B cell (primary cell): ENCODE results near the gene ATP8B3. TPM values are rescaled to one million over a fixed set of nuclear protein-coding genes. Genes with fewer than 3 reads are reported as not detected.

Experiments used
- ATAC-seq: fragments of 200-7000 bp; cut with Tn5 transposase; one replicate; pipeline ENCODE4 v1.10.0; 2021; ENCODE audit warnings: low read depth, mild to moderate bottlenecking, moderate number of reproducible peaks, moderate library complexity
- CTCF ChIA-PET: fragments of 350-600 bp; sonication (Branson Sonifier 250); formaldehyde crosslinking; loops from one replicate; lab custom pipeline; 2021; ENCODE audit warnings: antibody characterized with exemption, inconsistent platforms; lab: Charles Lee
- POLR2A ChIA-PET: fragments of 350-600 bp; sonication (Branson Sonifier 250); formaldehyde crosslinking; loops from one replicate; lab custom pipeline; 2021; ENCODE audit warnings: antibody characterized with exemption; lab: Charles Lee
- DNase-seq: peaks from one replicate; pipeline ENCODE4 v3.0.0; 2013
- H2AFZ ChIP-seq: 2 replicates; pipeline ENCODE4 v1.6.1; 2012; ENCODE audit warnings: mild to moderate bottlenecking, low read depth, low read length; ENCODE audit not compliant: insufficient read depth, poor library complexity, severe bottlenecking
- H3K27ac ChIP-seq, 2 donors: 1 replicate in 1 of 2; 2 replicates in 1 of 2; pipeline ENCODE4 v1.5.1; 2012 to 2013; ENCODE audit warnings: low read length in 2 of 2, mild to moderate bottlenecking in 2 of 2, moderate library complexity in 1 of 2
- H3K27me3 ChIP-seq, 4 experiments: fragments of 200-600 bp in 1 of 4; sonication (generic) in 1 of 4; replicated peaks in 1 of 4; 1 replicate in 2 of 4; 2 replicates in 2 of 4; pipeline versions ENCODE4 v1.6.1 to v1.7.0; 2013 to 2016; ENCODE audit warnings: low read length in 3 of 4, mild to moderate bottlenecking in 2 of 4, mixed read lengths in 1 of 4, moderate library complexity in 1 of 4; ENCODE audit not compliant: insufficient read depth in 4 of 4, control insufficient read depth in 3 of 4; ENCODE audit errors: control extremely low read depth in 1 of 4
- H3K36me3 ChIP-seq, 2 experiments: replicated peaks in 1 of 2; 1 replicate in 1 of 2; 2 replicates in 1 of 2; pipeline versions ENCODE4 v1.6.1 to v1.7.1; 2013; ENCODE audit warnings: low read length in 1 of 2; ENCODE audit not compliant: insufficient read depth in 2 of 2, control insufficient read depth in 1 of 2; ENCODE audit errors: control extremely low read depth in 1 of 2, extremely low read depth in 1 of 2
- H3K4me1 ChIP-seq, 2 donors: fragments of 200-600 bp in 1 of 2; sonication (generic) in 1 of 2; 1 replicate in 1 of 2; 2 replicates in 1 of 2; pipeline versions ENCODE4 v1.5.1 to v1.6.1; 2013 to 2017; ENCODE audit warnings: low read length in 2 of 2; ENCODE audit not compliant: control insufficient read depth in 2 of 2, insufficient read depth in 2 of 2
- H3K4me2 ChIP-seq: replicated peaks from 2 replicates; pipeline ENCODE3; 2012; ENCODE audit warnings: mild to moderate bottlenecking, low read depth, low read length; ENCODE audit not compliant: poor library complexity, severe bottlenecking
- H3K4me3 ChIP-seq, 5 experiments: fragments of 200-600 bp in 1 of 5; sonication (generic) in 1 of 5; 1 replicate in 3 of 5; 2 replicates in 2 of 5; pipeline versions ENCODE4 v1.5.1 to v1.7.0; 2011 to 2016; ENCODE audit warnings: low read length in 4 of 5, mild to moderate bottlenecking in 4 of 5, low read depth in 2 of 5, control low read depth in 1 of 5, moderate library complexity in 1 of 5; ENCODE audit not compliant: insufficient read depth in 1 of 5; ENCODE audit errors: control extremely low read depth in 1 of 5, extremely low read depth in 1 of 5
- H3K79me2 ChIP-seq: fragments of 200-600 bp; sonication (generic); one replicate; pipeline ENCODE4 v1.6.0; 2016; ENCODE audit warnings: low read length; ENCODE audit not compliant: control insufficient read depth, insufficient read depth
- H3K9ac ChIP-seq: fragments of 200-600 bp; sonication (generic); 2 replicates; pipeline ENCODE4 v1.6.1; 2017; ENCODE audit warnings: mild to moderate bottlenecking, low read length, moderate library complexity
- H3K9me3 ChIP-seq, 3 donors: one replicate each; pipeline versions ENCODE4 v1.6.1 to v1.7.1; 2013; ENCODE audit warnings: low read length in 2 of 3; ENCODE audit not compliant: control insufficient read depth in 2 of 3, insufficient read depth in 1 of 3; ENCODE audit errors: control extremely low read depth in 1 of 3
- H4K20me1 ChIP-seq: 2 replicates; pipeline ENCODE4 v1.6.0; 2012; ENCODE audit warnings: mild to moderate bottlenecking, low read length; ENCODE audit not compliant: insufficient read depth, control insufficient read depth, poor library complexity, severe bottlenecking
- H3K27ac Mint-ChIP-seq: one replicate; pipeline ENCODE4 v1.8.0; 2021; ENCODE audit warnings: mixed read lengths
- H3K27me3 Mint-ChIP-seq: one replicate; pipeline ENCODE4 v1.8.0; 2021; ENCODE audit warnings: mixed read lengths
- H3K4me1 Mint-ChIP-seq: one replicate; pipeline ENCODE4 v1.8.0; 2021; ENCODE audit warnings: mixed read lengths
- H3K4me3 Mint-ChIP-seq: one replicate; pipeline ENCODE4 v1.8.0; 2021; ENCODE audit warnings: mixed read lengths
- H3K9me3 Mint-ChIP-seq: one replicate; pipeline ENCODE4 v1.8.0; 2022; ENCODE audit warnings: mixed read lengths; ENCODE audit not compliant: insufficient read depth
- CTCF ChIP-seq: fragments of 200-600 bp; IDR thresholded peaks from one replicate; pipeline ENCODE4 v1.8.0; 2022; ENCODE audit warnings: antibody characterized with exemption, mild to moderate bottlenecking
- EZH2 ChIP-seq: IDR thresholded peaks from 2 replicates; pipeline ENCODE4 v1.6.1; 2012; ENCODE audit warnings: borderline replicate concordance, low read depth, mild to moderate bottlenecking, moderate library complexity, low read length; ENCODE audit not compliant: insufficient read depth, poor library complexity, severe bottlenecking
- WGBS: methylation state at CpG from one replicate; pipeline ENCODE4 v1.1.5; 2013; ENCODE audit warnings: missing lambda C conversion rate; ENCODE audit not compliant: insufficient coverage; 5-methylcytosine and 5-hydroxymethylcytosine counted together
- intact Hi-C: fragments of 100-400 bp; cut with micrococcal nuclease; formaldehyde crosslinking; loops from one replicate; pipeline ENCODE4 v1.10.0; 2022
- polyA plus RNA-seq: library from polyadenylated mRNA; depleted of rRNA; stranded (reverse); fragments of >200 nt; gene quantifications from 2 replicates; pipeline ENCODE4 v1.2.3, GENCODE V29; 2012
- total RNA-seq, 2 donors: library from RNA; stranded (reverse); fragments of 120-200 nt in 1 of 2; gene quantifications; 1 replicate in 1 of 2; 2 replicates in 1 of 2; pipeline versions ENCODE4 v1.2.3 to v1.2.4, GENCODE V29; 2013 to 2022

Gene ATP8B3
- total and polyA plus RNA-seq, 2 donors (not counting 1 experiment from before 2014, with no cell fraction given) = 0.89 to 5.1 TPM

GRCh38 chr19:1748873-1749341, 63.2 kb downstream of the ATP8B3 start:
- no peak overlapping the region for H3K27ac ChIP-seq
- peaks cover 59 to 73% of the 10 kb centered on the region in 2 donors for H3K4me1 ChIP-seq
- no peaks in the 10 kb centered on the region for H3K79me2 ChIP-seq
- H3K27me3 Mint-ChIP-seq = peaks cover 35% of the 10 kb centered on the region
- H3K9me3 ChIP-seq = peaks cover 0 to 77% (median 6%) of the 10 kb centered on the region in 3 donors
- 7% methylated on average over 45 of the region's 45 CpGs for WGBS
- peak overlapping the region; percentile 38 for H2AFZ ChIP-seq
- H3K4me3 Mint-ChIP-seq = no peak overlapping the region
- no peaks in the 10 kb centered on the region for H3K36me3 ChIP-seq
- peaks cover 29% of the 10 kb centered on the region for H3K4me1 Mint-ChIP-seq
- DNase-seq (peak; percentile 37), ATAC-seq (no peak)
- H3K27ac Mint-ChIP-seq = no peak overlapping the region
- ChIA-PET CTCF (interaction anchor here (1.1 kb wide), 1 partner anchor 85 kb away, joined by 3 read pairs; no protein-coding TSS in a partner anchor), POLR2A (no interaction called here)
- H3K9ac ChIP-seq = peak overlapping the region; percentile 51
- peak overlapping the region; percentile 91 for H3K4me2 ChIP-seq
- H3K9me3 Mint-ChIP-seq = no peaks in the 10 kb centered on the region
- H3K27me3 ChIP-seq = peaks cover 0 to 83% (median 54%) of the 10 kb centered on the region in 4 experiments
- H4K20me1 ChIP-seq = peaks cover 12% of the 10 kb centered on the region
- H3K4me3 ChIP-seq = peak overlapping the region in 2 of 5 experiments; percentile 46 to 62
- intact Hi-C loops = no loop called here
- TF ChIP-seq EZH2 (no peak), CTCF (no peak)

GRCh38 chr19:1748115-1748872, 63.8 kb downstream of the ATP8B3 start:
- intact Hi-C loops = no loop called here
- peak overlapping the region; percentile 26 for H3K27ac Mint-ChIP-seq
- peak overlapping the region; percentile 38 for H2AFZ ChIP-seq

More at GRCh38 chr19:1748115-1748872, 63.8 kb downstream of the ATP8B3 start:
- Histone ChIP-seq H3K27ac (no peak overlapping the region), H3K9ac (peak overlapping the region; percentile 51), H3K36me3 (no peaks in the 10 kb centered on the region), H3K4me1 (peaks cover 59 to 73% of the 10 kb centered on the region in 2 donors), H3K27me3 (peaks cover 0 to 88% (median 54%) of the 10 kb centered on the region in 4 experiments), H3K9me3 (peaks cover 0 to 80% (median 6%) of the 10 kb centered on the region in 3 donors), H3K4me3 (peak overlapping the region in 3 of 5 experiments; percentile 29 to 62 (median 46)), H3K4me2 (peak overlapping the region; percentile 91), H4K20me1 (peaks cover 12% of the 10 kb centered on the region), H3K79me2 (no peaks in the 10 kb centered on the region)
- peaks cover 35% of the 10 kb centered on the region for H3K27me3 Mint-ChIP-seq
- peak; percentile 59 for ATAC-seq
- CTCF ChIA-PET = no interaction called here
- H3K4me3 Mint-ChIP-seq = peak overlapping the region; percentile 69
- TF ChIP-seq CTCF = no peak
- TF ChIP-seq EZH2 = no peak
- peaks cover 29% of the 10 kb centered on the region for H3K4me1 Mint-ChIP-seq
- POLR2A ChIA-PET = no interaction called here
- WGBS = 3% methylated on average over 53 of the region's 61 CpGs
- no peaks in the 10 kb centered on the region for H3K9me3 Mint-ChIP-seq
- peak; percentile 68 for DNase-seq
